T47D (cell line): Measurements from ENCODE around the gene MYL10.

Experiments used
- DNase-seq, 2 experiments: peaks; one replicate each; pipeline versions ENCODE4 v3.0.0 to v3.0.0-alpha.2; 2011 to 2012; ENCODE audit warnings: low read depth in 1 of 2, low spot score in 1 of 2
- JUND ChIP-seq: IDR thresholded peaks from 2 replicates; pipeline ENCODE4 v1.6.1; 2012; ENCODE audit warnings: low read depth
- in situ Hi-C: cut with HindIII; loops from 2 replicates; pipeline ENCODE4 v1.10.0; 2016; ENCODE audit warnings: low sequenced_read_pairs, low pct_unique_long_range_greater_than_20kb

Gene MYL10

DNA sequence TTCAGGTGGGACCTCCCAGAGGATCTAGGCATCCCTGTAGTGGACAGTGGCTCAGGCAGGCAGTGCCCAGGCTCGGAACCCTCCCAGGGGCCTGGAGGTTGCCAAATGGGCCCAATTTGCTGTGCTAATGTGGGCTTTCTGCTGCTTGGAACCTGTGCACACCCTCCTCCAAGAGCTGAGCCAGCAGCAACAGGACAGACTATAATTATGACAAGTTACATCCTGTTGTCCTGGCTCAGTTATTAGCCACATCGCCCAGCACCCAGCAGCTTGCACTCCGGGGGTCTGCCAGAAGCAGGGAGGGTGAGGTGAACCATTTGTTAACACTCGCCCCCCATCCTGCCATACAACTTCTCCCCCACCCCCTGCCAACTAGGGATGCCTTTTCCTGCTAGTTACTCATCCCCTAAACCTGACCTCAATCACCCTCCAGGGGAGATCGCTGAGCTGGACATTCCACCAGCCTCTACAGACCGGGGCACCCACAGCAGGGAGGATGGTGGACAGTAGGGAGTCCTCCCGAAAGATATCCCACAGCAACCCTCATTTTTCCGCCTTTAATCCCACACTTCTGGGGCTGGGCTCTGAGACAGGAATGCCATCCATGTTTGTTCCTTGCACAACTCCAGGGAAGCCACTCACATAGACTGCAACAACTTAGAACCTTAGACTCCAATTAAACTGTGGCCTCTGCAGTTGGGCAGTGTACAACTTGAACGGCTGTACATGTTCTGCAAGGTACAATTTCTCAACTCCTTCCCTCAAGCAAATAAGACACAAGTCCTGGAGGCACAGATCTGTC, 7.9 kb upstream of the MYL10 start:
- DNase-seq = no peak
- TF ChIP-seq JUND = no peak
- in situ Hi-C loops = no loop called here

DNA sequence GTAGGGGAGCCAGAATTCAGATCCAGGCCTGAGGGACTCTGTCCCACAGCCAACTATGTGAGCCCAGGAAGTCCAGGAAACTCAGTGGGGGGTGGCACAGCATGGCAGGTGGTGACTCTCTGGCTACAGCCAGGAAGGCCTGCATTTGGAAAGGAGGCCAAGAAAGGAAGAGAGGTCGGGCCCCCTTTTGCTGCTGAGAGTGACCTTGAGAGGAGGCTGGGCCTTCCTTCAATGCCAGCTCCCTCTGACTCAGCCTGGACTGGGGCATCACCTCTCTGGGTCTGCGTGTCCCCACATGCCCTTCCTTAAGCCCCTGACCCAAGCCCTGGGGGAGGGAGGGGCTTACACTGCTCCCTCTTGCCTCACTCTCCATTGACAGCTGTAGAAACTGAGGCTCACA, 6.4 kb upstream of the MYL10 start:
- in situ Hi-C loops = no loop called here
- DNase-seq = no peak
- no peak for TF ChIP-seq JUND

DNA sequence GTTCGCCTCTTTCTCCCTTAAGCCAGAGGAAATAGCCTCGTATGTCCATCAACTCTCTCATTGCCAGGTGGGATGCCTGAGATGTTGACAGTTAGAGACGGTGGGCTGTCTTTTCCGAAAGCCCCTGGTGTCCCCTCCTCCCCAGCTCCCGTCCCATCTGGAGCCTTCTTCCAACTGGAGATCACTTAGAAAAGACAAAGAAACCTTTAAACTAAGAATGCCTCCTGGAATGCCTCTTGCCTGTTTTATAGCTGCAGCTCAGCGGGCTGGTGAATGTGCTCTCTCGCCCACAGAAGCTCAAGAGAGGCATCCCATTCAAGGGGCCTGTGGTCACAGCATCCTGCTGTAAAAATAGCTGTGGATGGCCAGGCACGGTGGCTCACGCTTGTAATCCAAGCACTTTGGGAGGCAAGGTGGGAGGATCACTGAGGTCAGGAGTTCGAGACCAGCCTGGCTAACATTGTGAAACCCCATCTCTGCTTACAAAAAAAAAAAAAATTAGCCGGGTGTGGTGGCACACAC, 5.2 kb upstream of the MYL10 start:
- no peak for TF ChIP-seq JUND
- no peak for DNase-seq
- in situ Hi-C loops = no loop called here

GRCh38 chr7:101633511-101633910, 4.4 kb upstream of the MYL10 start:
- no peak for TF ChIP-seq JUND
- in situ Hi-C loops = no loop called here
- no peak for DNase-seq

DNA sequence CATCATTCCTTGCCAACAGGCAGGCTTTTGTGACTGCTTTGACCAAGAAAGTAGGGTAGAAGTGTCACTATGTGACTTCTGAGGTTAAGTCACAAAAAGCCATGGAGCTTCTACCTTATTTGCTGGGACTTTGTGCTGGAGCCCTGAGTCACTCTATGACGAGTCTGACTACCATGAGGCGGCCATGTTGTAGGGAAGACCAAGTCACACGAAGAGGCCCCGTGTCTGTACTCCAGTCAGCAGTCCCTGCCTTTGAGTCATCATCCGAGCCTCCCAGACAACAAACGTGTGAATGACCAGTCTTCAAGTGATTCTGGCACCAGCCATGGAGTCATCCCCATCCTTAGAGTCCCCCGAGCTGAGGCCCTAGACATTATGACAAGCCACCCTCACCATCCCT, 3.5 kb upstream of the MYL10 start:
- DNase-seq = no peak
- in situ Hi-C loops = no loop called here
- no peak for TF ChIP-seq JUND

DNA sequence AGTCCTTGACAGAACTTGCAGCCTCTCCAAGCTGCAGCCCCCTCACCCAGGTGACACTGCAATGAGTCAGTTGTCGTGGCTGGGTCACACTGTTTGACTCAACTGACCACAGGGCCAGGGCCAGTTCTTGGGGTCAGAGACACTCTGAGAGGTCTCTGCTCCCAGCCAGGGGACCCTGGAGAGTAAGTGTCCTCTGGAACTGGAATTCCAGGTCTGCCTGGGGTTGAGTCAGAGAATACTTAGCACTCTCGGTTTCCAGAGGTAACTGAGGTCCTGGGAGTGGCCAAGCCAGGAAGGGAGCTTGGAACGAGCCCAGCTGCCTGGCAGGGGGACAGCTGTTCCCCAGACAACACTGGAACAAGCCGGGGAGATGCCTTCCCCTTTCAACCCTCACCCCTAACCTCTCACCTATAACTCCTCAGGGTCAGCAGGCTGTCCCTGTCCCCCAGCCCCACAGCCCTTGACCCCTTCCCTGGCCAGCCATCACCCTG, 2.2 kb upstream of the MYL10 start:
- in situ Hi-C loops = no loop called here
- no peak for TF ChIP-seq JUND
- DNase-seq = no peak

- in situ Hi-C loops = no loop called here
- no peak for DNase-seq
- no peak for TF ChIP-seq JUND
Observed at GRCh38 chr7:101630591-101630990, 1.5 kb upstream of the MYL10 start.

GRCh38 chr7:101628522-101628921, 574 bp downstream of the MYL10 start:
- in situ Hi-C loops = no loop called here
- no peak for TF ChIP-seq JUND
- no peak for DNase-seq

GRCh38 chr7:101626758-101627157, 2.3 kb downstream of the MYL10 start:
- no peak for DNase-seq
- in situ Hi-C loops = no loop called here
- TF ChIP-seq JUND = no peak

- no peak for TF ChIP-seq JUND
- in situ Hi-C loops = no loop called here
Observed at GRCh38 chr7:101626069-101626671, 2.9 kb downstream of the MYL10 start.

DNA sequence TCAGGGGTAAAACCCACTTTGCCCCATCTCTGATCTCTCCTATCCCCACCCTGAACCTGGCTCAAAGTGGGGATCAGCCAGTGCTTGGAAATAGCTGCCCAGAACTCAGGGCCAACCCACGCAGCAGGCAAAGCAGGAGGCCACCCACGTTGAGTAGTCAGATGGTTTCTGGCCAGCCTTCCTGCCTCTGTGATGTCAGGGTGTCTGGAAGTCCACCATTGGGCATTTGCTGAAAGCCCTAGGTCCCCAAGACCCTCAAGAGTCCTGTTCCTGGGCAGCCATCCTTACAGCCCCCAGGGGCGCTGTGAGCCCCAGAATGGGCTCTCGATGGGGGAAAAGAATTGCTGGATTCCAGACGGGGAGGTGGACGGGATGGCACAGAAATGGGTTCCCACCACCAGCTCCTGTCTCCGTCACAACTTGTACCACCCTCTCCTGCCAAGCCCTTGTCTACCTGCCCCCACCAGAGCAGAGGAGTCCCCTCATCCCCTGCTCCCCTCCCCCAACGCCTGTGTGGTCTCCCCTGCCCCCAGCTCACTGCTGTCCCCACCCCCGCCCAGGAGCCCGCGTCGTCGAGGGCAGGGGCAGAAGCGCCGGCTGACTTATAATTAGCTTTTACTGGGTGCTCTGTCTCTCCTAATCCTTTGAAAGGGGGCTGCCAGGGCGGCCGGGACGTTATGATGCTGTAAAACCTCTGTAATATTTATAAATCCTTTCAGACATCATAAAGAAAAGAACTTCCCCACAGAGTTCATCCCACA, 3.9 kb downstream of the MYL10 start:
- DNase-seq = no peak
- TF ChIP-seq JUND = no peak
- in situ Hi-C loops = no loop called here

More at GRCh38 chr7:101626069-101626671, 2.9 kb downstream of the MYL10 start:
- no peak for DNase-seq

- no peak for DNase-seq
- in situ Hi-C loops = no loop called here
- no peak for TF ChIP-seq JUND
Observed at GRCh38 chr7:101624246-101625001, 4.7 kb downstream of the MYL10 start.
